ENCODE data around the gene SERPINB8.

GRCh38 chr18:63961435-63961980 lies 8.4 kb upstream of the SERPINB8 start:
- TF ChIP-seq GATA3 (IDR thresholded peaks at IDR 0.05; ENCODE audit: low read depth, low read length): no peak
- no peak for TF ChIP-seq GATA2 (IDR thresholded peaks at IDR 0.05; ENCODE audit: low read depth, low read length)

All from SH-SY5Y (cell line).